Left hindlimb (tissue), 1 donor: Measurements from ENCODE around the gene CPT1C.

ENCODE experiments used
- DNase-seq: peaks from one replicate; pipeline ENCODE4 v3.0.0-alpha.2; 2018

The CPT1C gene

DNA sequence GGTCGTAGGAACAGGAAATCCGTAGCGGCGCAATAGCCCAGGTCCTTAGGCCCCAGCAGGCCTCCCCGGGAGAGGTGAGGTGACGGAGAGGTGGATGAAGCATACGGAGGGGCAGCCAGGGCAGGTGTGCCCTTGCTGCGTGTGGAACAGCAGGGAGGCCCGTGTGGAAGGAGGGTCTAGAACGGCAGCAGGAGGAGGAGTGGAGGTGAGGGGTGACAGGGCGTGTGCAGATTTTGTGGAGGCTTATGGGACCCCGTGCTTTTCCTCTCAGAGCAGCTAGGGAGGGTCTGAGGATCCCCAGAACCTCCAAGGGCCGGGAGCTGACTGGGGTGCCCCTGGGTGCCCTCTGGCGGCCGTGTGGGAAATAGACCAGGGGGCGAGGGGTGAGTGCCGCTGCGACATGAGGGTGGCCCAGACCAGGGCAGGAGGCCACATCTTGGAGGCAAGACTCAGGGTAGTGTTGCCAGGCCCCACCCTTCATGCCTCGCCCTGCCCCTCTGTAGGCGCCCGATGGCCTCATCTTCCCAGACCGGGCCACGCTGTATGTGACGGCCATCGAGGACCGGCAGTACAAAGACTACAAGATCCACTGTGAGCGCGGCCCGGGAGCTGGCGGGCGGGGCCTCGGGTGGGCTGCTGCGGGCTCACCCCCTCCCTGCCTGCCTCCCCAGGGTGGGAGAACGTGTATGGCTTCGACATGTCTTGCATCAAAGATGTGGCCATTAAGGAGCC is 6.5 kb upstream of the CPT1C start:
- no peak for DNase-seq

DNA sequence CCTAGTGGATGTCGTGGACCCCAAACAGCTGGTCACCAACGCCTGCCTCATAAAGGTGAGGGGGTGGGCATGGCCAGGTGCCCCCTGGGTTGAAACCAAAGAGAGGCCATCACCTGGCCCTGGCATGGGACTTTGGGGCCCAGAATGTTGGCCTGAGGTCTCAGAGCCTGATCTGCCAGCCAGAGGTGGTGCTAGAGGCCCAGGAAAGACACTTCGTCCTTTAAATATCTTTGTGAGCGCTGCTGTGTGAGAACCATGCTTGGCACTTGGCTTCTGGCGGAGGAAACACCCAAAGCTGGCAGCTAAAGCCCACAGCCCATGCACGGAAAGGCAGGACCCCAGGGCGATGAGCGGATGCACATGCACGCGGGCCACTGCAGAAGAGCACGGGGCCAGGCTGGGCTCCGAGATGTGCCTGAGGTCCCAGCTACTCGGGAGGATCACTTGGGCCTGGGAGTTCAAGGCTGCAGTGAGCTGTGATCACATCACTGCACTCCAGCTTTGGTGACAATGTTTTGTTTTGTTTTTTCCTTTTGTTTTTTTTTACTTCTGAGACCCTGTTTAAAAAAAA is 5.8 kb upstream of the CPT1C start:
- no peak for DNase-seq

DNA sequence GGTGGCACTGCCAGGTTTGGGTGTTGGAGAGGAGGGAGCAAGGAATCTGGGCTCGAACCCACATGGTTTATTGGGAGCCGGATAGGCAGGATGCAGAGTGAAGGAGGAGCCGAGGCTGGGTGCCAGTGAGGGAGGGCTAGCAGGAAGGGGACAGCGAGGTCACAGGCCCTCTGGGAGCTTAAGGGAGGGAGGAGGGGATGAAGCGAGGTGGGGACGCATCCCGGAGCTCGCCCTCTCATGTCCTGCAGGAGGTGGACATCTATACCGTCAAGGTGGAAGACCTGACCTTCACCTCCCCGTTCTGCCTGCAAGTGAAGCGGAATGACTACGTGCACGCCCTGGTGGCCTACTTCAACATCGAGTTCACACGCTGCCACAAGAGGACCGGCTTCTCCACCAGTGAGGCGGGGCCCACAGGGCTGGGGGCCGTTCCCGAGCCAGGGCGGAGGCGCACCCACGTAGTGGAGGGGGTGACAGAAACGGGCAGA is 5.0 kb upstream of the CPT1C start:
- no peak for DNase-seq

DNA sequence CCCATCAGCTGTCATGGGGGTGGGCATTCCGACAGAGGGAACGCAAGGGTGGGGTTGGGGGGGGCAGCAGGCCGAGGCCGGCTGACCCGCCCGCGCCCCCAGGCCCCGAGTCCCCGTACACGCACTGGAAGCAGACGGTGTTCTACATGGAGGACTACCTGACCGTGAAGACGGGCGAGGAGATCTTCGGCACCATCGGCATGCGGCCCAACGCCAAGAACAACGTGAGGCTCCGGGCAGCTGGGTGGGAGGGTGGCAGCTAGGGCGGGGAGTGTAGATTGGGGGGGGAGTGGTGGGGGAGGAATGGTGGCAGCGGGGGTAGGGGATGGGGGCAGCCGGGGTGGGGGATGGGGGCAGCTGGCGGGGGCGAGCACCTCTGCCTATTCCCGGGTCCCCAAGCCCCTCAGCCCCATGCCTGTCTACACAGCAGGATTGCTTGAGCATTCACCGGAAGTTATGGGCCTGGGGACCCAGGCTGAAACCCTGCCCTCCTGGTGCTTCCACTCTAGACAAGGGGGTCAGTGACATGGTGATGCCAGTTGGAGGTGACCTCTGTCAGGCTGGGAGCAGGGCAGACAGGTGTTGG is 4.3 kb upstream of the CPT1C start:
- no peak for DNase-seq

DNA sequence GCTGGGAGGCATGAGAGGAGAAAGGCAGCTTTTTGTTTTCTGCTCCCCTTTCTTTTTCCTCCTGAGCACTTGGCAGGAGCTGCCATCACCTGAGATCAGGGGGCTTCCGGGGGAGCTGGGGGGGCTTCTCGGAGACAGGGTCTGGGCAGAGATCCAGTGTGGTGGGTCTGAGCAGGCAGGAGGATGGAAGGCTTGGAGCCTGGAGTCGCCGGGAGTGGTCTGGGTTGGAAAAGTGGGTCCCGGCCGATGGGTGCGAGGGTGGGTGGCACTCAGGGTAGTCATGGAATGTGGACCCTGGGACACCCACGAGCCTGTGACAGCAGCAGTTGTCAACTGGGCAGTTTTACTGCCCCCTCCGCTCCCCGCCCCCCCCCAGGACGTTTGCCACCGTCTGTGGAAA is 3.8 kb upstream of the CPT1C start:
- no peak for DNase-seq

GRCh38 chr19:49687566-49688316 is 3.2 kb upstream of the CPT1C start:
- no peak for DNase-seq

DNA sequence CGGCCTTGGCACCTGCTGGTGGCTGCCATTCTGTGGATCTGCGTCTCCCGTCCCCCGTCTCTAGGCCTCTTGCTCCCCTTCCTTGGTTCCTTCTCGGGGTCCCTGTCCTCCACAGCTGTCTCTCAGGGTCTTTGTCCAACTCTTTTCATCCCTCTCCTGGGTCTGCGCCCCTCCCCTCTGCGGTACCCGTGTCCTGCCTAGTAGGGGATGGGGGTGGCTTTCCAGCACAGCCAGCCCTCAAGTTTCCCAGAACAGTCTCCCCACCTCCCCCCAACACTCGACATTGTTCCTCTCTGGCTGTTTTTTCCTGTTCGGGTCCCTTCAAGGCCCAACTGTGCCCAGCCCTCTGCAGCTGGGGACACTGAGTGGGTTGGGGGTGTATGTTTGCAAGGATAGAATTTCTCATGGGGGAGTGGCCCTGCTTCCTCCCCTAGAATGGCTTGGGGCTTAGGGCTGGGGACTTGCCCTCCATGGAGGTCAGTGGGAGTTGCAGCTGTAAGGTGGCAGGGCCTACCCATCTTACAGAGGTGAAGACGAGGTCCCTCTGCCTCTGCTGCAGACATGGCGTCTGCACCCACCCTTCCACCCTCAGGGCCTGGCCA is 2.3 kb upstream of the CPT1C start:
- no peak for DNase-seq

DNA sequence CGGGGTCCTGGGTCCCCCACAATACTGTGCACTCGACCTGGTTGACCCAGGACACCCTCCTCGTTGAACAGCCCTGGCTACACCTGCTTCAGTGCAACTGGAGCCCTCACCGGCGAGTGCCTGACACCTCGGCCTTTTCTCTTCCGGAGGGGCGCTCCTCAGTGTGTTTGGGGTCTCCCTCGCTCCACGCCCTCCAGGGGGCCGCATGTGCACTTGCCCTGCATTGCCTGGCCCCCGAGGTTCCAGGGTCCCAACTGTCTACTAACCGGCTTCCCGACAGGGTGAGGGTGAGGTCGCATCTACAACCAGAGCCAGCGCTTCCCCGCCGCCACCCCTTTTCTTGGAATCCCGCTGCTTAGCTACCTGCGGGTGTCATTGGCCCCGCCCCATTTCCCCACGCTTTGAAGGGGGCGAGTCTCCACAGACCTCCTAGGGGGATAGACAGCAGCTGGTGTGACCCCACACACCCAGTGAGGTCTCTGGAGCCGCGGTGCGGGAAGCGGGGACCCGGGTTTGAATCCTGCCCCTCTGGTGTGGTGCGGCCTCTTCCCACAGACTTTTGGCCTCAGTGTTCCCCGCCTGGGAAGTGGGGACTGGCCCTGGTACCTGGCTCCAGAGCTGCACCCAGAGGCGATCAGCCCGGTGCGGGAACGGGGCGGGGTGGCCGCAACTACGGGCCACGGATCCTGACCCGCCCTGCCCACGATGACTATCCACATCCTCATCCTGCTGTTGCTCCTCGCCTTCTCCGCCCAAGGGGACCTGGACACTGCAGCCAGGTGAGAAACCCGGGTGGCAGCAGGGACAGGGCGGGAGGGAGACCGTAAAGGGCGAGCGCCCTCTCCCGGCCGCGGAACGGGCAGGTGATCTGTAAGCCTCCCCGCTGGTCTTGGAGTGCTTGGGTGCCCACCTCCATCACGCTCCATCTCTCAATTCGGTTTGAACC is 1.5 kb upstream of the CPT1C start, which contains the start of gene ADM5:
Gene ADM5 (plus strand): TSS at position 462 of the 946 bp plus-strand sequence. CDS start 244 bp downstream, at position 706.
- no peak for DNase-seq

DNA sequence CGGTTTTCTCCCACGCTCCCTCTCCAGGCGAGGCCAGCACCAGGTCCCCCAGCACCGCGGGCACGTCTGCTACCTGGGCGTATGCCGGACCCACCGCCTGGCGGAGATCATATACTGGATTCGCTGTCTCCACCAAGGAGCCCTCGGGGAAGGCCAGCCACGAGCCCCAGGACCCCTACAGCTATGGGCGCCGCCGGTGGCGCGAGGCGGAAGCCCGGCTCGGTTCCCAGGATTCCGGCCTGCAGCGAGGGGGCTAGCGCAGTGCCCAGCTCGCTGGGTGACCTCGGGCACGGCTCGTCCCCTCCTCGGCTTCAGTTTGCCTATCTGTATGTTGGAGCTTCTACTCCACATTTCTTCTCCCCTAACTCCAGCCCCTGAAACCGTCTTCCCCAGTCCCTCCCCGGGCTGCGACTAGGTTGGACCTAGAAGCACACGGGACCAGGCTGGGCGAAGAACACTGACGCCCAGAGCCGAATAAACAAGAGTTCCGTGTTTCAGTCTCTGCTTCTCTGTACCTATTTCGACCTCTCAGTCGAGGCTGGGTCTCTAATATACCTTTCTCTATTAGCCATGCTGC is 749 bp upstream of the CPT1C start:
- no peak for DNase-seq

- peak; percentile 83 for DNase-seq
Measured at GRCh38 chr19:49691243-49692146, 579 bp downstream of the CPT1C start.

DNA sequence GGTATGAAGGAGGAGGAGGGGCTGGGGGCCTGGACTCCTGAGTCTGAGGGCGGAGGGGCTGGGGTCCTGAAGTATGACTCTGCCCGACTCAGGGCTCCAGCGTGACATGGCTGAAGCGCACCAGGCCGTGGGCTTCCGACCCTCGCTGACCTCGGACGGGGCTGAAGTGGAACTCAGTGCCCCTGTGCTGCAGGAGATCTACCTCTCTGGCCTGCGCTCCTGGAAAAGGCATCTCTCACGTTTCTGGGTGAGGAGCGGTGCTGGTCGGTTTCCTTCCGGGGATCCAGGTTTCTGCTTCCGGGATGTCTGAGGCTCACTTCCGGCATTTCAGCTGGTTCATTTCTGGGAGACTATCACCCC is 1.2 kb downstream of the CPT1C start:
- no peak for DNase-seq

- no peak for DNase-seq
Measured at GRCh38 chr19:49696115-49696514, 5.2 kb downstream of the CPT1C start.

DNA sequence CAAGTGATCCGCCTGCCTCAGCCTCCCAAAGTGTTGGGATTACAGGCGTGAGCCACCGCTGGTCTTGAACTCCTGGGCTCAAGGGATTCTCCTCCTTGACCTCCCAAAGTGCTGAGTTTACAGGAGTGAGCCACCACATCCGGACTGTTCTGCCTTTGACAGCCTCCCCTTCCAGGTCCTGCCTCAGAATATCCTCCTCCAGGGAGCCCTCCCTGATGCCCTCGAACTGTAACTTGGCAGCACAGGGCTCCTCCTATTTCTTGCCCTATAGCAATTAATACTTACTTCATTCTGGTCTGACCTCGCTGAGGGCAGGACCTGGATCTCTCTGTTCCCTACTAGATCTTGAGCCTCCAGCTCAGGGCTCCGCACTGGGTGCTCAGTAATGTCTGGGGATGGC is 5.9 kb downstream of the CPT1C start:
- DNase-seq = no peak

DNA sequence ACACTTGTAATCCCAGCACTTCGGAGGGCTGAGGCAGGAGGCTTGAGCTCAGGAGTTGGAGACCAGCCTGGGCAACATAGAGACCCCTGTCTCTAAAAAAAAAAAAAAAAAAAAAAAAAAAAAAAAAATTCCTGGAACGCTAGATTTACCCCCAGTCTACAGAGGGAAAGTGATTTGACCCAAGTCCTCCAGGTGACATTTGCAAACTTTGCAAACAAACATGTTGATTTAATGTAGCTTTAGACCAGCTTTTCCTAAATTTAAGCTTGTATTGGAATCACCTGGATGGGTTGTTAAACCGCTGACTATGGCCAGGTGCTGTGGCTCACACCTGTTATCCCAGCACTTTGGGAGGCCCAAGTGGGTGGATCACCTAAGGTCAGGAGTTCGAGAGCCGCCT is 8.4 kb downstream of the CPT1C start:
- DNase-seq = no peak

GRCh38 chr19:49700563-49700962 is 9.6 kb downstream of the CPT1C start:
- no peak for DNase-seq

GRCh38 chr19:49701271-49701786 is 10.4 kb downstream of the CPT1C start:
- DNase-seq = no peak

DNA sequence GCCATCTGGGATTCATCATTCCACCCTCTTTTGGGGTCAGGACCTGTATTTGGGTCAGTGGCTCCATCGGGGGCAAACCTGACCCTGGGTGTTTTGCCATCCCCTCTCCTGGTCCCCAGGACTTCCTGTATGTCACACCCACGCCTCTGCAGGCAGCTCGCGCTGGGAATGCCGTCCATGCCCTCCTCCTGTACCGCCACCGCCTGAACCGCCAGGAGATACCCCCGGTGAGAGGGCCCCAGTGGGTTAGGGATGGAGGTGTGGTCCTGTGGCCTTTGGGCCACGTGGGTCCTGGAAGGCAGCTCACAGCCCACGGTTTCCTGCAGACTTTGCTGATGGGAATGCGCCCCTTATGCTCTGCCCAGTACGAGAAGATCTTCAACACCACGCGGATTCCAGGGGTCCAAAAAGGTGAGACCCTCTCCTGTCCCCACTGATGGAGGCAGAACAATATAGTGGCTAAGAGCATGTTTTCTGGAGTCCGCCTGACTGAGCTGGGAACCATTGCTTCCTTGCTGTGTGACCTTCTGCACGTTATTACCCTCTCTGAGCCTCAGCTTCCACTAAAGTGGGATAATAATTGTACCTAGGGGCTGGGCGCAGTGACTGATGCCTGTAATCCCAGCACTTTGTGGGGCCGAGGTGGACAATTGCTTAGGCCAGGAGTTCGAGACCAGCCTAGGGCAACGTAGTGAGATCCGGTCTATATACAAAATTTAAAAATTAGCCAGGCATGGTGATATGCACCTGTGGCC is 14.1 kb downstream of the CPT1C start:
- DNase-seq = no peak

DNA sequence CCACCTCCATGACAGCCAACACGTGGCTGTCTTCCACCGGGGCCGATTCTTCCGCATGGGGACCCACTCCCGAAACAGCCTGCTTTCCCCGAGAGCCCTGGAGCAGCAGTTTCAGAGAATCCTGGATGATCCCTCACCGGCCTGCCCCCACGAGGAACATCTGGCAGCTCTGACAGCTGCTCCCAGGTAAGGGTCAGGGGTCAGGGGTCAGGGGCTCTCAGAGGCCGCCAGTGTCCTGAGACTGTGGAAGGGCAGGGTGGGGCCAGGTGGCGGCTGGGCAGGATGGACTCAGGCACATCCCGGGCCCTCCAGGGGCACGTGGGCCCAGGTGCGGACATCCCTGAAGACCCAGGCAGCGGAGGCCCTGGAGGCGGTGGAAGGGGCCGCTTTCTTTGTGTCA is 15.0 kb downstream of the CPT1C start:
- DNase-seq = no peak

- no peak for DNase-seq
Measured at GRCh38 chr19:49710372-49710951, 19.5 kb downstream of the CPT1C start.
